Measurements from ENCODE around the gene GAA.

DNA sequence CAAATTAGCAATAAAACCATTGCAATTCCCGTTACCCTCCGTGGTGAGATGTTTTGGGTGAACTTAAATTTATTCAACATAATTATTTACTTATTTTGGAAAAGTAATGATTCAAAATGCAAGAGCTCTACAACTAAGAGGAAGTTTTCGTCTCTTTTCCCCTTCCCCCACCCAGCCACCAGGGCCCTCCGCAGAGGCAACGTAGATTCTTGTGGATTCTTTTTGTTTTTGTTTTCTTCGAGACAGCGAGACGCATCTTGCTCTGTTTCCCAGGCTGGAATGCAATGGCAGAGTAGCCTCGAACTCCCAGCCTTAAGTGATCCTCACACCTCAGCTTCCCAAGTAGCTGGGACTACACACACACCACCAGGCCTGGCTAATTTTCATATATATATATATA, 45.8 kb upstream of the GAA start:
- TF ChIP-seq POLR2AphosphoS5 (IDR thresholded peaks at IDR 0.05) (no peak), CTCF (IDR thresholded peaks at IDR 0.05) (no peak), POLR2A (IDR thresholded peaks at IDR 0.05) (no peak)

Data from breast epithelium (tissue), 3 donors.